NCI-H460 (cell line): ENCODE data around the gene CD160. TPM values are rescaled to one million over a fixed set of nuclear protein-coding genes. Genes with fewer than 3 reads are reported as not detected.

Experiments
- DNase-seq: peaks from one replicate; pipeline ENCODE4 v3.0.0-alpha.2; 2016; ENCODE audit warnings: low read depth; ENCODE audit errors: extremely low read depth
- total RNA-seq: library from RNA; depleted of rRNA; stranded (reverse); fragments of >200 nt; shearing (Covaris generic); gene quantifications from 2 replicates; pipeline ENCODE4 v1.2.3, GENCODE V29; 2014; rRNA removed

CD160 gene
- total RNA-seq, 1 experiment from 2014 or later: not detected

GRCh38 chr1:145788580-145788979, 69.3 kb downstream of the CD160 start:
- DNase-seq: no peak

Other genes with a start within 250 kb of the CD160 start
- gene GPR89A, start 111.5 kb upstream of the CD160 start, total RNA-seq: 33.3 and 38.5 TPM in 2 replicates
- gene PDZK1, start 12.1 kb upstream of the CD160 start, total RNA-seq: 0.62 TPM in 1 of 2 replicates, not detected in the other
- gene RNF115, start 104.6 kb downstream of the CD160 start, total RNA-seq: 11.3 and 13.5 TPM in 2 replicates
- gene POLR3C, start 104.7 kb downstream of the CD160 start, total RNA-seq: 44.1 and 45.7 TPM in 2 replicates
- 9.3 and 10.7 TPM in 2 replicates for gene NUDT17, start 126.1 kb downstream of the CD160 start, total RNA-seq
- 18.6 and 19.9 TPM in 2 replicates for gene PIAS3, start 139.6 kb downstream of the CD160 start, total RNA-seq
- not detected in 2 replicates for gene ANKRD35, start 166.4 kb downstream of the CD160 start, total RNA-seq
- gene ITGA10, start 190.6 kb downstream of the CD160 start, total RNA-seq: 0.42 and 0.72 TPM in 2 replicates
- 26.5 and 29.2 TPM in 2 replicates for gene PEX11B, start 199.2 kb downstream of the CD160 start, total RNA-seq
- 265 and 308 TPM in 2 replicates for gene RBM8A, start 208.0 kb downstream of the CD160 start, total RNA-seq
- 48.1 and 51.0 TPM in 2 replicates for gene LIX1L, start 238.5 kb downstream of the CD160 start, total RNA-seq
- 1.2 and 1.6 TPM in 2 replicates for gene ANKRD34A, start 245.1 kb downstream of the CD160 start, total RNA-seq
- gene POLR3GL, start 245.2 kb downstream of the CD160 start, total RNA-seq: 28.7 and 36.2 TPM in 2 replicates